HL-60 (cell line): ENCODE measurements around the gene HNRNPAB.

Experiments
- DNase-seq, 2 experiments: peaks; one replicate each; pipeline ENCODE4 v3.0.0-alpha.2; 2010 to 2020; ENCODE audit warnings: low read depth in 1 of 2, low spot score in 1 of 2
- H3K27ac ChIP-seq: fragments of 250-450 bp; sonication (Bioruptor Pico); replicated peaks from 2 replicates; pipeline ENCODE4 v1.5.1; 2020; ENCODE audit warnings: mild to moderate bottlenecking, moderate library complexity
- H3K27me3 ChIP-seq: fragments of 250-450 bp; sonication (Bioruptor Pico); 2 replicates; pipeline ENCODE4 v1.5.1; 2021; ENCODE audit warnings: mild to moderate bottlenecking, moderate library complexity; ENCODE audit not compliant: insufficient read depth, poor library complexity, severe bottlenecking
- H3K4me3 ChIP-seq: replicated peaks from 2 replicates; pipeline ENCODE4 v1.5.1; 2011; ENCODE audit warnings: mild to moderate bottlenecking, control low read depth, low read length; ENCODE audit not compliant: insufficient read depth
- GABPA ChIP-seq: IDR thresholded peaks from 2 replicates; pipeline ENCODE4 v1.6.1; 2012; ENCODE audit warnings: low read depth
- POLR2AphosphoS5 ChIP-seq: IDR thresholded peaks from 2 replicates; pipeline ENCODE4 v1.6.1; 2012; ENCODE audit warnings: low read depth
- REST ChIP-seq: IDR thresholded peaks from 2 replicates; pipeline ENCODE4 v1.6.1; 2012; ENCODE audit warnings: low read depth; ENCODE audit not compliant: insufficient replicate concordance
- SPI1 ChIP-seq: IDR thresholded peaks from 2 replicates; pipeline ENCODE4 v1.6.1; 2012; ENCODE audit warnings: low read depth, mild to moderate bottlenecking, borderline replicate concordance
- TF ChIP-seq, protein P1 (sequence below): IDR thresholded peaks from one replicate; pipeline ENCODE4 v1.5.1; 2011; ENCODE audit warnings: low read length, control low read depth, inconsistent platforms; ENCODE audit not compliant: insufficient read depth

HNRNPAB gene

DNA sequence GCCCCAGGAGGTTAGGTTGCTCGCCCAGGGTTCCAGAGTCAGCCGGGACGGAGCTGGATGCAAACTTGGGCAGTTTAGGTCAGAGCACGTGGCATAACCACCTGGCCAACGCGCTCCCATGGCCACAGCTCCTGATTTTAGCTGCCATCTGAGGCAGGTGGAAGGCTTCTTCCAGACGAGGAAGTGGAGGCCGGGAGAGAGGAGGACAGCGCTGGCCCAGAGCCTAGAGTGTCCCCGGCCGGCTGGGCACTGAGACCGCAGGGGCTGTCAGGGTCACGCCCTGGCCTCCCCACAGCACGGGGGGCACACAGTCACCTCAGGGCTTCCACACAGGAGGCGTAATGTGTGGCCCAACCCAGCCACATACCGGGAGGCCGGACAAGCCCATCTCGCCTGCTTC lies 44.4 kb downstream of the HNRNPAB start:
- Histone ChIP-seq H3K27ac (no peak overlapping the region), H3K27me3 (no peaks in the 10 kb centered on the region), H3K4me3 (no peak overlapping the region)
- no peak for DNase-seq
- TF ChIP-seq POLR2AphosphoS5 (no peak), SPI1 (no peak), GABPA (no peak)
- TF ChIP-seq, protein P1, sequence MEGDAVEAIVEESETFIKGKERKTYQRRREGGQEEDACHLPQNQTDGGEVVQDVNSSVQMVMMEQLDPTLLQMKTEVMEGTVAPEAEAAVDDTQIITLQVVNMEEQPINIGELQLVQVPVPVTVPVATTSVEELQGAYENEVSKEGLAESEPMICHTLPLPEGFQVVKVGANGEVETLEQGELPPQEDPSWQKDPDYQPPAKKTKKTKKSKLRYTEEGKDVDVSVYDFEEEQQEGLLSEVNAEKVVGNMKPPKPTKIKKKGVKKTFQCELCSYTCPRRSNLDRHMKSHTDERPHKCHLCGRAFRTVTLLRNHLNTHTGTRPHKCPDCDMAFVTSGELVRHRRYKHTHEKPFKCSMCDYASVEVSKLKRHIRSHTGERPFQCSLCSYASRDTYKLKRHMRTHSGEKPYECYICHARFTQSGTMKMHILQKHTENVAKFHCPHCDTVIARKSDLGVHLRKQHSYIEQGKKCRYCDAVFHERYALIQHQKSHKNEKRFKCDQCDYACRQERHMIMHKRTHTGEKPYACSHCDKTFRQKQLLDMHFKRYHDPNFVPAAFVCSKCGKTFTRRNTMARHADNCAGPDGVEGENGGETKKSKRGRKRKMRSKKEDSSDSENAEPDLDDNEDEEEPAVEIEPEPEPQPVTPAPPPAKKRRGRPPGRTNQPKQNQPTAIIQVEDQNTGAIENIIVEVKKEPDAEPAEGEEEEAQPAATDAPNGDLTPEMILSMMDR = no peak

GRCh38 chr5:178249191-178249989 lies 45.1 kb downstream of the HNRNPAB start:
- no peak for DNase-seq
- no peaks in the 10 kb centered on the region for H3K27me3 ChIP-seq
- H3K4me3 ChIP-seq = no peak overlapping the region
- TF ChIP-seq POLR2AphosphoS5 (no peak), GABPA (no peak), SPI1 (no peak), REST (no peak)
- TF ChIP-seq, protein P1 = no peak
- no peak overlapping the region for H3K27ac ChIP-seq

DNA sequence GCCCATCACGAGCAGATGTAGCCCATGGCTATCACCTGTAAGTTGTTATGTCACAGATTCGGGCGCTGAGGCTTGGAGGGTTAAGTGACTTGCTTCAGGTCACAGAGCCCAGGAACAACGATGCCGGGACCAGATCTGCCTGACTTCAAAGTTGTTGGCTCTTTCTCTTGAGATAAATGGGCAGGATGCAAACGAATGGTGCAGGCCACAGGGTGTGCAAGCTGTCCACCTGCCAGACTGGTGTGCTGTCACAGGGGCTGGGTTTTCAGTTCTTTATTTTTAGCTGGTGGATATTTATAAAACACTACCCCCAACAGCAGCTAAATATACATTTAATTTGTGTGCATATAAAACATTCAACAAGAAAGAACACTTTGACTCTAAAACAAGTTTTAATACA lies 45.9 kb downstream of the HNRNPAB start:
- no peak overlapping the region for H3K27ac ChIP-seq
- TF ChIP-seq SPI1 (no peak), REST (no peak), GABPA (no peak), POLR2AphosphoS5 (no peak)
- TF ChIP-seq, protein P1 = no peak
- H3K4me3 ChIP-seq = no peak overlapping the region
- no peaks in the 10 kb centered on the region for H3K27me3 ChIP-seq
- no peak for DNase-seq
